IMR-90 (cell line): ENCODE results near the gene IL1RAPL1. TPM values are rescaled to one million over a fixed set of nuclear protein-coding genes. Genes with fewer than 3 reads are reported as not detected.

Source experiments
- ATAC-seq: fragments of 200-7000 bp; cut with Tn5 transposase; 2 replicates; pipeline ENCODE4 v1.9.1; 2020; ENCODE audit warnings: low read depth, mild to moderate bottlenecking, moderate library complexity
- BruUV-seq: library from RNA; stranded (reverse); fragments of 400-500 nt; replicated peaks from 2 replicates; lab custom pipeline; 2021; lab: Mats Ljungman, UMichigan
- CTCF ChIA-PET: fragments of 300-600 bp; formaldehyde crosslinking; extraction: SDS; loops from one replicate; lab custom pipeline; 2021; ENCODE audit warnings: antibody characterized with exemption; lab: Yijun Ruan, JAX
- POLR2A ChIA-PET: fragments of 300-600 bp; sonication (Branson Sonifier 250); formaldehyde crosslinking; loops from one replicate; lab custom pipeline; 2022; ENCODE audit warnings: antibody characterized with exemption; ENCODE audit not compliant: unreplicated experiment; lab: Charles Lee
- DNase-seq: peaks from one replicate; pipeline ENCODE4 v3.0.0; 2013
- H2AFZ ChIP-seq: replicated peaks from 2 replicates; pipeline ENCODE3; 2013; ENCODE audit warnings: low read length, mild to moderate bottlenecking; ENCODE audit not compliant: poor library complexity
- H2AK5ac ChIP-seq: 2 replicates; pipeline ENCODE4 v1.6.1; 2013; ENCODE audit warnings: low read depth, low read length, inconsistent platforms
- H2AK9ac ChIP-seq: replicated peaks from 2 replicates; pipeline ENCODE3; 2013; ENCODE audit warnings: mild to moderate bottlenecking, low read depth, low read length, moderate library complexity; ENCODE audit not compliant: poor library complexity
- H2BK120ac ChIP-seq: 2 replicates; pipeline ENCODE4 v1.6.1; 2013; ENCODE audit warnings: low read depth, low read length, inconsistent platforms
- H2BK15ac ChIP-seq: 3 replicates; pipeline ENCODE4 v1.6.1; 2013; ENCODE audit warnings: low read depth, low read length, inconsistent platforms
- H2BK20ac ChIP-seq: 2 replicates; pipeline ENCODE4 v1.6.1; 2013; ENCODE audit warnings: low read depth, mild to moderate bottlenecking, inconsistent platforms, low read length, moderate library complexity
- H2BK5ac ChIP-seq: 2 replicates; pipeline ENCODE4 v1.6.1; 2013; ENCODE audit warnings: mild to moderate bottlenecking, low read depth, low read length, inconsistent platforms; ENCODE audit not compliant: poor library complexity, severe bottlenecking
- H3K14ac ChIP-seq: replicated peaks from 2 replicates; pipeline ENCODE4 v1.6.1; 2013; ENCODE audit warnings: low read depth, low read length, inconsistent platforms
- H3K18ac ChIP-seq: 2 replicates; pipeline ENCODE4 v1.6.1; 2013; ENCODE audit warnings: low read depth, low read length, control low read depth
- H3K23ac ChIP-seq: 2 replicates; pipeline ENCODE4 v1.6.1; 2013; ENCODE audit warnings: low read depth, low read length, inconsistent platforms
- H3K27ac ChIP-seq: 2 replicates; pipeline ENCODE4 v1.5.1; 2013; ENCODE audit warnings: mild to moderate bottlenecking, control low read depth, low read length; ENCODE audit not compliant: insufficient read depth
- H3K27me3 ChIP-seq: 2 replicates; pipeline ENCODE4 v1.6.1; 2013; ENCODE audit warnings: low read length; ENCODE audit not compliant: control insufficient read depth, insufficient read depth
- H3K36me3 ChIP-seq: 2 replicates; pipeline ENCODE4 v1.6.1; 2013; ENCODE audit warnings: low read length, mixed read lengths; ENCODE audit not compliant: control insufficient read depth, insufficient read depth
- H3K4ac ChIP-seq: 2 replicates; pipeline ENCODE4 v1.6.1; 2013; ENCODE audit warnings: low read depth, low read length, inconsistent platforms
- H3K4me1 ChIP-seq: 2 replicates; pipeline ENCODE4 v1.6.1; 2013; ENCODE audit warnings: low read length, mixed read lengths; ENCODE audit not compliant: control insufficient read depth, insufficient read depth
- H3K4me2 ChIP-seq: 2 replicates; pipeline ENCODE4 v1.6.1; 2013; ENCODE audit warnings: low read depth, mild to moderate bottlenecking, control low read depth, low read length, moderate library complexity
- H3K4me3 ChIP-seq: 2 replicates; pipeline ENCODE4 v1.5.1; 2013; ENCODE audit warnings: low read depth, mild to moderate bottlenecking, control low read depth, low read length, moderate library complexity; ENCODE audit not compliant: insufficient read depth
- H3K56ac ChIP-seq: 2 replicates; pipeline ENCODE4 v1.6.1; 2013; ENCODE audit warnings: low read length, inconsistent platforms; ENCODE audit not compliant: insufficient read depth; ENCODE audit errors: extremely low read depth
- H3K79me1 ChIP-seq, 2 experiments: 2 replicates each; pipeline ENCODE4 v1.6.1; 2013; ENCODE audit warnings: low read length in 2 of 2, inconsistent platforms in 1 of 2, low read depth in 1 of 2
- H3K9ac ChIP-seq: 2 replicates; pipeline ENCODE4 v1.6.1; 2013; ENCODE audit warnings: low read depth, low read length, control low read depth
- H3K9me1 ChIP-seq: 2 replicates; pipeline ENCODE4 v1.6.1; 2013; ENCODE audit warnings: low read length, inconsistent platforms; ENCODE audit not compliant: insufficient read depth
- H3K9me3 ChIP-seq: 2 replicates; pipeline ENCODE4 v1.6.1; 2013; ENCODE audit warnings: low read length; ENCODE audit not compliant: control insufficient read depth, insufficient read depth
- H4K20me1 ChIP-seq: 2 replicates; pipeline ENCODE4 v1.6.1; 2013; ENCODE audit warnings: low read length, inconsistent platforms; ENCODE audit not compliant: insufficient read depth
- H4K5ac ChIP-seq: 2 replicates; pipeline ENCODE4 v1.6.1; 2013; ENCODE audit warnings: mild to moderate bottlenecking, low read depth, low read length, control low read depth
- H4K8ac ChIP-seq, 2 experiments: 2 replicates each; pipeline ENCODE4 v1.6.1; 2013; ENCODE audit warnings: low read depth in 2 of 2, low read length in 2 of 2, control low read depth in 1 of 2, inconsistent platforms in 1 of 2
- H4K91ac ChIP-seq: 2 replicates; pipeline ENCODE4 v1.6.1; 2013; ENCODE audit warnings: low read depth, low read length, inconsistent platforms; ENCODE audit not compliant: insufficient read depth
- BHLHE40 ChIP-seq: fragments of 150-350 bp; IDR thresholded peaks from 2 replicates; pipeline ENCODE4 v1.6.1; 2016; ENCODE audit warnings: mild to moderate bottlenecking, low read depth, low read length
- CEBPB ChIP-seq: IDR thresholded peaks from 2 replicates; pipeline ENCODE4 v1.6.1; 2012; ENCODE audit warnings: low read depth, low read length, improper control_type of control experiment
- MAZ ChIP-seq: IDR thresholded peaks from 2 replicates; pipeline ENCODE4 v1.6.1; 2012; ENCODE audit warnings: low read depth, mild to moderate bottlenecking, low read length, improper control_type of control experiment, moderate library complexity, borderline replicate concordance
- MXI1 ChIP-seq: IDR thresholded peaks from 2 replicates; pipeline ENCODE4 v1.6.1; 2012; ENCODE audit warnings: low read depth, mild to moderate bottlenecking, low read length, moderate library complexity, borderline replicate concordance
- POLR2A ChIP-seq: IDR thresholded peaks from 2 replicates; pipeline ENCODE4 v1.6.1; 2012; ENCODE audit warnings: mild to moderate bottlenecking, low read depth, low read length
- RAD21 ChIP-seq: IDR thresholded peaks from 2 replicates; pipeline ENCODE4 v1.6.1; 2012; ENCODE audit warnings: low read length, improper control_type of control experiment
- RCOR1 ChIP-seq: IDR thresholded peaks from 2 replicates; pipeline ENCODE4 v1.6.1; 2012; ENCODE audit warnings: mild to moderate bottlenecking, low read length, improper control_type of control experiment; ENCODE audit not compliant: insufficient replicate concordance
- RFX5 ChIP-seq: IDR thresholded peaks from 2 replicates; pipeline ENCODE4 v1.8.0; 2012; ENCODE audit warnings: low read depth, mild to moderate bottlenecking, low read length, moderate library complexity
- WGBS, 2 experiments: methylation state at CpG; one replicate each; pipeline versions ENCODE4 v1.1.5 to v1.1.7; 2013; ENCODE audit warnings: missing lambda C conversion rate in 2 of 2; ENCODE audit not compliant: insufficient read length in 1 of 2; ENCODE audit errors: extremely low coverage in 2 of 2; 5-methylcytosine and 5-hydroxymethylcytosine counted together
- dilution Hi-C: fragments of 300-500 bp; cut with HindIII; formaldehyde crosslinking; loops from one replicate; pipeline ENCODE4 v1.14.3; 2018; ENCODE audit warnings: low sequenced_read_pairs; ENCODE audit not compliant: unreplicated experiment
- in situ Hi-C: fragments of 300-500 bp; cut with MboI; formaldehyde crosslinking; loops from 3 replicates; pipeline ENCODE4 v1.14.3; 2019; ENCODE audit warnings: low sequenced_read_pairs, inconsistent platforms, mixed read lengths
- intact Hi-C: fragments of 100-400 bp; cut with micrococcal nuclease; formaldehyde crosslinking; loops from 2 replicates; pipeline ENCODE4 v1.10.0; 2022
- polyA plus RNA-seq, 3 experiments: library from polyadenylated mRNA; depleted of rRNA; stranded (reverse); fragments of >200 nt; gene quantifications; 2 replicates each; pipeline ENCODE4 v1.2.3, GENCODE V29; 2012; ENCODE audit warnings: low replicate concordance in 1 of 3
- total RNA-seq: library from RNA; depleted of rRNA; stranded (reverse); fragments of >200 nt; gene quantifications from 2 replicates; pipeline ENCODE4 v1.2.3, GENCODE V29; 2012
- TF ChIP-seq, protein P1 (sequence below): fragments of 150-350 bp; IDR thresholded peaks from 2 replicates; pipeline ENCODE4 v1.6.1; 2016; ENCODE audit warnings: low read depth, mild to moderate bottlenecking, low read length, moderate library complexity, borderline replicate concordance
- TF ChIP-seq, protein P2 (sequence below): conservative IDR thresholded peaks from 2 replicates; pipeline ENCODE4 v1.5.1; 2012; ENCODE audit warnings: mild to moderate bottlenecking, low read depth, low read length, improper control_type of control experiment
- TF ChIP-seq, protein P3 (sequence below): fragments of 150-350 bp; IDR thresholded peaks from 2 replicates; pipeline ENCODE4 v1.6.1; 2017; ENCODE audit warnings: mild to moderate bottlenecking, antibody characterized with exemption, low read length, low read depth

IL1RAPL1 gene
- total and polyA plus RNA-seq, 2 of the 4 experiments (the other 2 are of a cell fraction): 1.5 to 9.0 TPM

DNA sequence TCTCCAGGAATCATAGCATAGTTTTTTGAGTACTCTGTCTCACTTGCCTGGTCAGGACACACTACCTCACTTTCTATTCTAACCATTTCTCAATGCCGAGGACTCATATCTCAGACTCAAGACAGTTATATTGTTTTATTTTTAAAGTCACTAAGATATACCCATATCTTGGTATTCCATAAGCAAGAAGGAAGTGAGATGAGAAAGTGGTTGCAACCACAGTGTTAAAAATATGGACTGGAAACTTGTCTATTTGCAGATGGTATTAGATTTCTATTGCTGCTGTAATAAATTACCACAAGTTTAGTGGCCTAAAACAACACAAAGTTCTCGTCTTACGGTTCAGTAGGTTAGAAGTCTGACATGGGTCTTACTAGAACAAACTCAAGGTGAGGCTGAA is 1283.4 kb downstream of the IL1RAPL1 start:
- Histone ChIP-seq H3K18ac (no peak overlapping the region), H2AK9ac (no peak overlapping the region), H3K9me1 (no peaks in the 10 kb centered on the region), H2BK5ac (no peak overlapping the region), H3K14ac (no peak overlapping the region), H3K4me2 (no peak overlapping the region), H3K27me3 (no peaks in the 10 kb centered on the region), H4K5ac (no peak overlapping the region), H3K27ac (no peak overlapping the region), H2AFZ (no peak overlapping the region), H4K91ac (no peak overlapping the region), H3K36me3 (no peaks in the 10 kb centered on the region), H3K4me3 (no peak overlapping the region), H3K9ac (no peak overlapping the region), H3K4ac (no peak overlapping the region), H4K20me1 (no peaks in the 10 kb centered on the region), H3K9me3 (no peaks in the 10 kb centered on the region), H2BK20ac (no peak overlapping the region), H2BK120ac (no peak overlapping the region), H4K8ac (no peak overlapping the region), H3K23ac (no peak overlapping the region), H2AK5ac (no peak overlapping the region), H3K56ac (no peak overlapping the region), H3K4me1 (no peaks in the 10 kb centered on the region), H3K79me1 (no peaks in the 10 kb centered on the region), H2BK15ac (no peak overlapping the region)
- CTCF ChIA-PET: no interaction called here
- DNase-seq (no peak), ATAC-seq (no peak)
- intact Hi-C loops (no loop called here), dilution Hi-C loops (no loop called here), in situ Hi-C loops (no loop called here)
- TF ChIP-seq RCOR1 (no peak), MXI1 (no peak), POLR2A (no peak), MAZ (no peak), BHLHE40 (no peak), CEBPB (no peak), RAD21 (no peak), RFX5 (no peak)
- TF ChIP-seq, protein P1, sequence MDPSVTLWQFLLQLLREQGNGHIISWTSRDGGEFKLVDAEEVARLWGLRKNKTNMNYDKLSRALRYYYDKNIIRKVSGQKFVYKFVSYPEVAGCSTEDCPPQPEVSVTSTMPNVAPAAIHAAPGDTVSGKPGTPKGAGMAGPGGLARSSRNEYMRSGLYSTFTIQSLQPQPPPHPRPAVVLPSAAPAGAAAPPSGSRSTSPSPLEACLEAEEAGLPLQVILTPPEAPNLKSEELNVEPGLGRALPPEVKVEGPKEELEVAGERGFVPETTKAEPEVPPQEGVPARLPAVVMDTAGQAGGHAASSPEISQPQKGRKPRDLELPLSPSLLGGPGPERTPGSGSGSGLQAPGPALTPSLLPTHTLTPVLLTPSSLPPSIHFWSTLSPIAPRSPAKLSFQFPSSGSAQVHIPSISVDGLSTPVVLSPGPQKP: no peak
- TF ChIP-seq, protein P2, sequence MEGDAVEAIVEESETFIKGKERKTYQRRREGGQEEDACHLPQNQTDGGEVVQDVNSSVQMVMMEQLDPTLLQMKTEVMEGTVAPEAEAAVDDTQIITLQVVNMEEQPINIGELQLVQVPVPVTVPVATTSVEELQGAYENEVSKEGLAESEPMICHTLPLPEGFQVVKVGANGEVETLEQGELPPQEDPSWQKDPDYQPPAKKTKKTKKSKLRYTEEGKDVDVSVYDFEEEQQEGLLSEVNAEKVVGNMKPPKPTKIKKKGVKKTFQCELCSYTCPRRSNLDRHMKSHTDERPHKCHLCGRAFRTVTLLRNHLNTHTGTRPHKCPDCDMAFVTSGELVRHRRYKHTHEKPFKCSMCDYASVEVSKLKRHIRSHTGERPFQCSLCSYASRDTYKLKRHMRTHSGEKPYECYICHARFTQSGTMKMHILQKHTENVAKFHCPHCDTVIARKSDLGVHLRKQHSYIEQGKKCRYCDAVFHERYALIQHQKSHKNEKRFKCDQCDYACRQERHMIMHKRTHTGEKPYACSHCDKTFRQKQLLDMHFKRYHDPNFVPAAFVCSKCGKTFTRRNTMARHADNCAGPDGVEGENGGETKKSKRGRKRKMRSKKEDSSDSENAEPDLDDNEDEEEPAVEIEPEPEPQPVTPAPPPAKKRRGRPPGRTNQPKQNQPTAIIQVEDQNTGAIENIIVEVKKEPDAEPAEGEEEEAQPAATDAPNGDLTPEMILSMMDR: no peak
- TF ChIP-seq, protein P3, sequence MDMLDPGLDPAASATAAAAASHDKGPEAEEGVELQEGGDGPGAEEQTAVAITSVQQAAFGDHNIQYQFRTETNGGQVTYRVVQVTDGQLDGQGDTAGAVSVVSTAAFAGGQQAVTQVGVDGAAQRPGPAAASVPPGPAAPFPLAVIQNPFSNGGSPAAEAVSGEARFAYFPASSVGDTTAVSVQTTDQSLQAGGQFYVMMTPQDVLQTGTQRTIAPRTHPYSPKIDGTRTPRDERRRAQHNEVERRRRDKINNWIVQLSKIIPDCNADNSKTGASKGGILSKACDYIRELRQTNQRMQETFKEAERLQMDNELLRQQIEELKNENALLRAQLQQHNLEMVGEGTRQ: no peak
- BruUV-seq: no TSS peak
- POLR2A ChIA-PET: no interaction called here
- WGBS, 2 experiments: no CpG with 5 or more reads among the region's 3 CpGs
